Activated T-cell treated with anti-CD3 and anti-CD28 coated beads, Interleukin-2, amount 50 U/mL, for 24 hours (primary cell): ENCODE results near the gene COX6A2.

Source experiments
- DNase-seq: peaks from one replicate; pipeline ENCODE4 v3.0.0-alpha.2; 2020
- H3K27ac Mint-ChIP-seq: 2 replicates; pipeline ENCODE4 v1.8.0; 2020; ENCODE audit warnings: mild to moderate bottlenecking, mixed read lengths
- H3K27me3 Mint-ChIP-seq: 2 replicates; pipeline ENCODE4 v1.8.0; 2020; ENCODE audit warnings: mixed read lengths
- H3K36me3 Mint-ChIP-seq: 2 replicates; pipeline ENCODE4 v1.8.0; 2020; ENCODE audit warnings: low read depth, mixed read lengths
- H3K4me1 Mint-ChIP-seq: 2 replicates; pipeline ENCODE4 v1.8.0; 2020; ENCODE audit warnings: low read depth, mixed read lengths
- H3K4me3 Mint-ChIP-seq: 2 replicates; pipeline ENCODE4 v1.8.0; 2020; ENCODE audit warnings: mild to moderate bottlenecking, moderate library complexity, mixed read lengths
- H3K9me3 Mint-ChIP-seq: 2 replicates; pipeline ENCODE4 v1.8.0; 2020; ENCODE audit warnings: mixed read lengths

COX6A2 gene

DNA sequence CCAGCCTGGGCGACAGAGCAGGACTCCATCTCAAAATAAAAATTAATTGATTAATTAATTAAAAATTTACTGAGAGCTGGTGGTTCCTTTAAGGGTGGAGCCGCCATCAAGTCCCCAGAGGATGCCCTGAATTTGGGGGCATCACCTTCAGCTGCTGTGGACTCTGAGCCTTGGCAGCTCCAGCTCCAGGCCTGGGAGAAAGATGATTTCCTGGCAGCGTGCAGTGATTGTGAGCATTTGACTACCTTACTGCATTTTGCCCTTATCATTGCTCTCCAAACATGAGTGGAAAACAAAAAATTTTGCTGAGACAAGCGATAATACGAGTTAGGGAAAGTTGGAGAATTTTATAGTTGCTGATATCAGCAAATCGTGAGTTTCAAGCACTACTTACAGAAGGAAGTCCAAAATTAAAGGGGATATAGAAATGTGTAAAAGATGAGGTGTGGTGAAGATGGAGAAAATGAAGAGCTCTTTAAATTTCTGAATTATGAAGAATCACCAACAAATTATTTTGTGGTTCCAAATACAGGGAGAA lies 37.6 kb downstream of the COX6A2 start:
- Mint-ChIP-seq H3K9me3 (no peaks in the 10 kb centered on the region), H3K4me1 (peaks cover 22% of the 10 kb centered on the region), H3K4me3 (no peak overlapping the region), H3K36me3 (no peaks in the 10 kb centered on the region), H3K27me3 (peaks cover 14% of the 10 kb centered on the region), H3K27ac (no peak overlapping the region)
- DNase-seq: no peak

DNA sequence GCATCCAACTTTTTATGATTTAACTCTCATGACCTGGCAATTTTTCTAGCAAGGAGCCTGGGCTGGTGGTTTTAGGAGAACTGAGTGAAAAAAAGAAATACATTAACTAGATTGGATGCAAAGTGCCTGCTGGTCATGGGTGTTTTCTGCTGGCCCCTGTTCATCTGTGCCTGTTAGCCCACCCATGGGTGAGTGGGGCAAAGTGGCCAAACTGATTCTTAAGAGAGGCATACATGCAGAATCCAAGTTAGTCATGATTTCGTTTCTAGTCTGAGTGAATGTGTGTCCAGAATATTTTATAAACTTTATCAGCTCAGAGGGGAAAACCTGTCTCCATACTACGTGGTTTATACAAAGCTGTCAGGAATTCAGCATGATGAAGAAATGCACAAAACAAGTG lies 39.6 kb downstream of the COX6A2 start:
- Mint-ChIP-seq H3K27me3 (peaks cover 18% of the 10 kb centered on the region), H3K4me3 (no peak overlapping the region), H3K36me3 (no peaks in the 10 kb centered on the region), H3K9me3 (no peaks in the 10 kb centered on the region), H3K27ac (no peak overlapping the region), H3K4me1 (peaks cover 27% of the 10 kb centered on the region)
- no peak for DNase-seq

GRCh38 chr16:31386157-31386984 lies 41.8 kb downstream of the COX6A2 start:
- peak overlapping the region; percentile 93 for H3K27ac Mint-ChIP-seq
- peaks cover 29% of the 10 kb centered on the region for H3K27me3 Mint-ChIP-seq
- no peaks in the 10 kb centered on the region for H3K36me3 Mint-ChIP-seq
- no peaks in the 10 kb centered on the region for H3K9me3 Mint-ChIP-seq
- peaks cover 31% of the 10 kb centered on the region for H3K4me1 Mint-ChIP-seq
- DNase-seq: no peak
- H3K4me3 Mint-ChIP-seq: peak overlapping the region; percentile 2

DNA sequence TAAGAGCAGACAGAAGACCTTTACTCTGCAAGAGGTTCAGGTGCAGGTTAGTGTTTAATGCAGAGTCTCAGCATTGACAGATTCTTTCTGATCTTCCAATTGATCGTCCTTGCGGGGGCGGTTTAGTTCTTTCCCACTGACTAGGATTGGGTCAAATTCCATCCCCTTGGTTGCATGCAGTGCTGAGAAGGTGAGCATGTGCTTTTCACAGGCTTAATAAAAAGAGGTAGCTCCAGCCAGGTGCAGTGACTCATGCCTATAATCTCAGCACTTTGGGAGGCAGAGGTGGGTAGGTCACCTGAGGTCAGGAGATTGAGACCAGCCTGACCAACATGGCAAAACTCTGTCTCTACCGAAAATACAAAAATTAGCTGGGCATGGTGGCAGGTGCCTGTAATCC lies 42.5 kb downstream of the COX6A2 start:
- H3K27ac Mint-ChIP-seq: peak overlapping the region; percentile 50
- H3K9me3 Mint-ChIP-seq: no peaks in the 10 kb centered on the region

GRCh38 chr16:31382485-31383161 lies 45.5 kb downstream of the COX6A2 start:
- Mint-ChIP-seq H3K36me3 (no peaks in the 10 kb centered on the region), H3K4me1 (peaks cover 29% of the 10 kb centered on the region), H3K9me3 (no peaks in the 10 kb centered on the region), H3K27me3 (peaks cover 17% of the 10 kb centered on the region), H3K4me3 (no peak overlapping the region), H3K27ac (no peak overlapping the region)
- DNase-seq: peak; percentile 74

More for the DNA sequence above, 42.5 kb downstream of the COX6A2 start:
- Mint-ChIP-seq H3K4me1 (peaks cover 31% of the 10 kb centered on the region), H3K36me3 (no peaks in the 10 kb centered on the region), H3K27me3 (peaks cover 29% of the 10 kb centered on the region), H3K4me3 (no peak overlapping the region)
- no peak for DNase-seq

GRCh38 chr16:31380201-31380600 lies 48.0 kb downstream of the COX6A2 start:
- H3K4me1 Mint-ChIP-seq: peaks cover 5% of the 10 kb centered on the region
- no peak overlapping the region for H3K4me3 Mint-ChIP-seq
- no peaks in the 10 kb centered on the region for H3K9me3 Mint-ChIP-seq
- no peak for DNase-seq
- no peaks in the 10 kb centered on the region for H3K36me3 Mint-ChIP-seq
- H3K27ac Mint-ChIP-seq: no peak overlapping the region
- H3K27me3 Mint-ChIP-seq: peaks cover 15% of the 10 kb centered on the region
